Vagina (tissue), 2 donors: Measurements from ENCODE around the gene LIF.

ENCODE experiments used
- POLR2A ChIP-seq, 2 donors: fragments of 450-650 bp; IDR thresholded peaks; one replicate each; pipeline ENCODE4 v1.6.1; 2017; ENCODE audit warnings: antibody characterized with exemption in 2 of 2, mild to moderate bottlenecking in 2 of 2, moderate library complexity in 2 of 2
- POLR2AphosphoS5 ChIP-seq, 2 donors: sonication (generic); formaldehyde crosslinking; IDR thresholded peaks; one replicate each; pipeline ENCODE4 v1.9.0; 2017; ENCODE audit warnings: antibody characterized with exemption in 2 of 2, mild to moderate bottlenecking in 2 of 2, low read depth in 1 of 2; ENCODE audit not compliant: insufficient read depth in 1 of 2
- TF ChIP-seq, protein P1 (sequence below), 3 experiments: fragments of 450-650 bp in 2 of 3; fragments of 200-600 bp in 1 of 3; sonication (generic) in 1 of 3; IDR thresholded peaks; one replicate each; pipeline ENCODE4 v1.5.1; 2017 to 2019; ENCODE audit warnings: antibody characterized with exemption in 3 of 3, mild to moderate bottlenecking in 2 of 3, moderate library complexity in 2 of 3

DNA sequence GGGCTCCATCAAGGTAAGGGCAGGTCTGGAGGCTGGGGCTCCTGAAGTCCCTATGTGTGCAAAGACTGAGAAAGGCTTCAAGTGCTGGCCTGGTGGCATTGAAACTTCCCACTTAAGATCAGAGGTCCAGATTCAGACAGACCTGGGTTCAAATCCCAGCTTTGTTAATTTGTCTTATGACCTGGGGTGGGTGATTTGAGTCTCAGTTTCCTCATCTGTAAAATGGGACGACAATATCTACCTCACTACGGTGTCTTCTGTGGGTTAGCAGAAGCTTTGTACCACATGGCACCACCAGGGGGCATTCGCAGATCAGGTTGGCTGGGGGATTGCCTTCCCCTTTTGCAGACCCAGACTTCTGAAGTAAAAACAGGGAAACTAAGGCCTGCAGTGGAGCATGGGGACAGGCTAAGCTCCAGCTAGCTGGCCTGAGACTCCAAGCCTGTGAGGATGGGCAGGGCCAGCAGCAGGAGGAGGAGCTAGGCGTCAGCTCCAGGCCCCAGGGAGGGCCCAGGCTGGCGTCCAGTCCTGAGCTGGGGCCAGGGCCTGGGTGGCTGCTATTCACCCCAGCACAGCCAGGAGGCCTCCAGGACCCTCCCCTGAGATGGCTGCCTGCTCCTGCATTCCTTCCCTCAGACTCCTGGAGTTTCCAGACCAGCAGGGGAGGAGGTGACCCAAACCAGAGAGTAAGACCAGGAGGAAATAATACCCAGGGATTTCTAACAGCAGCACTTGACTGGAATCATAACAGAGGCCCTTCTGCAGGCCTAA is 41.3 kb upstream of the LIF start:
- TF ChIP-seq, protein P1, sequence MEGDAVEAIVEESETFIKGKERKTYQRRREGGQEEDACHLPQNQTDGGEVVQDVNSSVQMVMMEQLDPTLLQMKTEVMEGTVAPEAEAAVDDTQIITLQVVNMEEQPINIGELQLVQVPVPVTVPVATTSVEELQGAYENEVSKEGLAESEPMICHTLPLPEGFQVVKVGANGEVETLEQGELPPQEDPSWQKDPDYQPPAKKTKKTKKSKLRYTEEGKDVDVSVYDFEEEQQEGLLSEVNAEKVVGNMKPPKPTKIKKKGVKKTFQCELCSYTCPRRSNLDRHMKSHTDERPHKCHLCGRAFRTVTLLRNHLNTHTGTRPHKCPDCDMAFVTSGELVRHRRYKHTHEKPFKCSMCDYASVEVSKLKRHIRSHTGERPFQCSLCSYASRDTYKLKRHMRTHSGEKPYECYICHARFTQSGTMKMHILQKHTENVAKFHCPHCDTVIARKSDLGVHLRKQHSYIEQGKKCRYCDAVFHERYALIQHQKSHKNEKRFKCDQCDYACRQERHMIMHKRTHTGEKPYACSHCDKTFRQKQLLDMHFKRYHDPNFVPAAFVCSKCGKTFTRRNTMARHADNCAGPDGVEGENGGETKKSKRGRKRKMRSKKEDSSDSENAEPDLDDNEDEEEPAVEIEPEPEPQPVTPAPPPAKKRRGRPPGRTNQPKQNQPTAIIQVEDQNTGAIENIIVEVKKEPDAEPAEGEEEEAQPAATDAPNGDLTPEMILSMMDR (IDR thresholded peaks at IDR 0.05): peak; percentile 51 to 78 (median 57)
- no peak for TF ChIP-seq POLR2A (IDR thresholded peaks at IDR 0.05)
- peak; percentile 54 to 84 for TF ChIP-seq POLR2AphosphoS5 (IDR thresholded peaks at IDR 0.05; ENCODE audit: insufficient read depth in 1 of 2, low read depth in 1 of 2)
